GM19043 (cell line): ENCODE data around the gene H2AZ1.
A peak's percentile ranks its signal among the peaks of the same experiment; 100 is the strongest.
"Not testable (repeated sequence)": the region's sequence is repeated elsewhere in the genome, so short reads cannot be mapped to it uniquely, and the experiment has no call there.

Experiments used
- ATAC-seq: cut with Tn5 transposase; IDR thresholded peaks from one replicate; pipeline ENCODE4 v1.9.1; 2021; ENCODE audit warnings: low read depth; ENCODE audit not compliant: unreplicated experiment

Gene H2AZ1

DNA sequence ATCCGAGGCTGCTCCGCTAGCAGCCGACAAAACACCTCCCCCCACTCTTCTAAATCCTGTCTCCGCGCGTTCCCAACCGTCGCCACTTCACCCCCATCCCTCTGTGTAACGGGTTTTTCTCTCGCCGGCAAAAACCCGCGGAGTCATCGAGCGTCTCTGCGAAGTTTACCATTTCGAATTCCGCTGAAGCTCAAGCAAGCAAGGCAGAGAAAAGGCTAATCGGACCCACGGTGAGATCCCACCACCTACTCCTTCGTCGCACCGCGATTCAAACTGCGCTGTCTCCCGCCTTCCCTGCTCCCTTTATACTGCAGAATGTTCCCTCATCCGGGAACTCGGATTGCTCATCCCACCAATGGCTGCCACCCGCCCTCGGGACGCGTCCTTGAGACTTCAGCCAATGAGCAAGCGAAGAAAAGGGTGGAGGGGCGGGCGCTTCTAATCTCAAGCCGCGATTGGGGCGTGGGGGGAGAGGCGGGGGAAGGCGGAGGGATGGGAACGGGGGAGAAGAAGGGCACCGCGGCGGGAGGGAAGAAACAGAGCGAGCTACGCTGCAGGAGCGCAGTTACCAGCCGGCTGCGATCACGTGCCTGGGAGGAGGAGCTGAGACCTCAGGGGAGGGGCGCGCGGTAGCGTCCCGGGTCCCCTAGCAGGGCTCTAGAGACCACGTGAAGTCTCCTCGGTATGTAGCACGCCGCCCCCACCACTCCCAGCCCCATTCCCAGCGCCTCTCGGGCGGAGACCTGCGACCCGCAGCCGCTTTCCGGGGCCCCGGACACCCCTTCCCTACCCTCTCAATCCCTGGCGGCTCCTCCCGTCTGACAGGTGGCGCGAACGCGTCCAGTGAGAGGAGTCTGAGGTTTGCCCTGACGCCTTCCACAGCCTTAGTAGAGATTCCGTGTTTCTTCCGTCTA, at the start of gene H2AZ1:
H2AZ1 (minus strand) TSS at position 277 of the 914 bp plus-strand sequence; CDS start at position 172, 105 bp downstream.
- peak; percentile 51 for ATAC-seq

DNA sequence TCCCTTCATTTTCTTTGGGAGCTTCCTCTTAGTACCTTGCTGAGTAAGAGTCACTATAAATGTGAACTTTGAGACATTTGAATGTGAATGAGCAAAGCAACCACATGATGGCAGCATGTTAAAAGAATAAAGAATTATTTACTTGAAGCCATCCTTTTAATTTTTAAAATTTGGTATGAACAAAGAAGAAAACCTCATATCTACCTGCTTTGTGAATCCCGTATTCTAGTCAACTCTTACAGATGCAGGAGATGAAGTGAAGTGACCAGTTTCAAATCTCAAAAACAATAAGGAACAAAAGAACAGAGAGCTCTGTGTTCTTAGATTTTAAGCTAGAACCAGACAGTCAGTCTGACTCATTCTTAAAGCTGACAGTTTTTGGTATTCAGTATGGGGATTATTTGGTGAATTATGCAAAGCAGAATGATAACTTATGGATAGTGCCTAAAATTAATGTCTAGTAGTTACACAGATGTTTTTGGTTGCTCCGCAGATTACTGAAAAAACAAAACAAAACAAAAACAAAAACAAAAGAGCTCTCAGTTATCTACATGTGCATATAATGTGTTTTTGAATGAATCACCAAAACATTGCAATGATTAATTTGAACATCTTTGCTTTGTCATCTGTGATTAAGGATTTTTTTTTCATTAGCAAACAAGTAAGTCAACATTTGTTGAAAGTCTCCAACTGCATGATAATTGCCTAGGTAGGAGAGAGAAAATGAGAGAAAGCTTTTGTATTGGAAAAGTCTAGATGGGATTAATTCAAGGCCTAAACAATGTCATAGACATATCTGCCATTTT, 48.2 kb upstream of the H2AZ1 start:
- no peak for ATAC-seq

DNA sequence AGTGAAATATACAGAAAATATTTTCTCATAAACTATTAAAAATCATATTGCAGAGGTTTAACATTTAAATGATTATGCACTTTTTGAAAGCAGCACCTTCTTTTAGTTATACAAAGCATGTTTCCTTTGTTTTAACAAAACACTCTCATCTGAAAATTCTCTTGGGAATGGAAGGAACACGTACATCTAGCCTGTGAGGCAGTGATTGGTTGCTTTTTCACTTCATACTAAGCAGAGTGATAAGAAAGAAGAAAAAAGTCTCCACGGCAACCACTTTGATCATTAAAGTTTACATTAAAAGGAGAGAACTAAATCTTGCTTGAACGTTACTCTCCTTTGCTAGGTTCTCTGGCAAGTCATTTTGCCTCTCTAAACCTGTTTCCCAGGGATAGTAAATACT, 41.7 kb upstream of the H2AZ1 start:
- ATAC-seq, result no peak

DNA sequence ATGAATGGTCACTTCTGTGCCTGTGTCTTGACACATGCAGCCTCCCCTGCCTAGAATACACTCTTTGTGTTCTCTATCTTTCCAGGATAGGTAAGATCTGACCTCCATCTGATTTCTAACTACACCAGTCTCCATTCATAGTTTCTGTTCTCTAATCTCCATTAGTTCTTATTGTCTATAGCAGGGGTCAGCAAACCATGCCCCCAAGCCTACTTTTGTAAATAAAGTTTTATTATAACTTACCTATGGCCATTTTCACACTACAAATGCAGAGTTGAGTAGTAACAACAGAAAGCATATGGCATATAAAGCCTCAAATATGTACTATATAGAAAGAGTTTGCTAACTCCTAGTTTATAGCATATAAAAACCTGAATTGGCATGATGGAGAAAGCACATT, 37.6 kb upstream of the H2AZ1 start:
- no peak for ATAC-seq

DNA sequence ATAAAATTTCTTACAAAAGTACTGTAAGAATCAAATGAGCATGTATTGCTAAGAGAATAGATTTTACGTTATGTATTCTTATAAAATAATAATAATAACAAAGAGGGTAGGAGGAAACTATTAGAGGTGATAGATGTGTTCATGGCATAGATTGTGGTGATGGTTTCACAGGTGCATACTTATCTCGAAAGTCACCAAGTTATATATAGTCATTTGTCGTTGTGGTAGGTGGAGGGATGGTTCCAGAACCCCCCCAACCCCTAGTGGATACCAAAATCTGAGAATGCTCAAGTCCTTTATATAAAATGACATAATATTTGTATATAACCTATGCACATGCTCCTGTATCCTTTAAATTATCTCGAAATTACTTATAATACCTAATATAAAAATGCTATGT, 36.7 kb upstream of the H2AZ1 start:
- no peak for ATAC-seq

DNA sequence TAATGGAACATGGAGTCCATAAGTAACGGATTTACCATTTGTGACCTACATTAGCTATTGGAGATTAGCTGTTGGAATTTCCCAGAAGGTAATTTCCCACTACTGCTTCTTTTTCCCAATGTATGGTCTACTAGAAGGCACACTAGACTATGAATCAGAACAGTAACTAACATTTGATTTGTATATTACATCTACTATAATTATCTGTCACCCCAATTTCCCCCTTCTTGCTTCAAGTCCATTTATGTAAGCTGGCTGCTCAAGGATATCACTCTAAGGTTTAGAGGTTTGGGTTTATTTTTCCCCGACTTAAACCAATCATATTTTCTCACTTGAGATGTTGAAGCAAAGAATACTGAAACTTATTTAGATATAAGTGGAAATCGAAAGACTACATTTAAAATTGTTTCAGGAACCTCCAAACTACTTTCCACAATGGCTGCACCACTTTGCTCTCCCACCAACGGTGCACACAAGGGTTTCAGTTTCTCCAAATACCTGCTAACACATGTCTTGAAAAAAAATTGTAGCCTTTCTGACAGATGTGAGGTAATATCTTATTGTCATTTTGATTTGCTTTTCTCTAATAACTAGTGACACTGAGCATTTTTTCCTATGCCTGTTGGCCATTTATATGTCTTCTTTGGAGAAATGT, 33.3 kb upstream of the H2AZ1 start:
- no peak for ATAC-seq

DNA sequence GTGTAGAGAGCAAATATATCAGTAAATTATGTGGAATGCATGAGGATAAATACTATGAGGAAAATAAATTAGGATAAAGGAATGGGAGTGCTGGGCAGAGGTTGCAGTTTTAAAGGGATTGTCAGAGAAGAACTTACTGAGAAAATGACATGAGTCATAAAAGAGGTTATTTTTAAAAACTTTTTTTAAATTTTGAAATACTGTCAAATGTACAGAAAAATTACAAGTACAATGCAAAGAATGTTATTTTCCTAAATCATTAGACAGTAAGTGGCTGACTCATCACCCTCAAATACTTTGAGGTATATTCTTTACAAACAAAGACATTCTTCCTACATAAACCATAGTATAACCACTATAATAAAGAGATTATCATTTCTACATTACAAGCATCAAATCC, 29.8 kb upstream of the H2AZ1 start:
- ATAC-seq, result no peak

DNA sequence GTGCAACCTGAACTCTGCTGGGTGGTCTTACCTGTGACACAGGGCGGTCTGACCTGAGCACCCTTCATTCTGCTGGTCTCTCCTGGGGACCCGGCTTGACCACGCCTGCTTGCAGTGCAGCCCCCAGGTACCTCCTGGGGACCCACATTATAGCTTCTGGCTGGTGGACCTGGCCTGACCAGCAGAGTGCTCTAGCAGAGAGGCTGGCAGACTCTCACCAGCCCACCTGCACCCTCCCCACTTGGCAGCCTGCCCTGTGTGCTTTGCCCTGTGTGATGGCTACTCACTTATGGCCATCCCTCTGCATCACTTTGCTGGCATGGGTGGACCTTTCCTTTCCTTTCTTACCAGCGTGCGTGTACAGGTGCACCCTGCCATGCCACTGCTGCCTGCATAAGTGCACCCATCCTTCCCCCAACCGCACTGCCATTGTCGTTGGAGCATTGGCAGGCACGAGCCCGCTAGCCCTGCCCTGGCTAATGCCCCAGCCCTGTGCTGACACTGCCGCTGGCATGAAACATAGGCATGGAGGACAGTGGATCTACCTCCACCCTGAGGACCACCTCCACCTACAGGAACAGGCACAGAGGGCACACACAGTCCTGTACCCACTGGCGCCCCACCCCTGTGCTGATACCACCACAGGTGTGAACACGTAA, 21.5 kb upstream of the H2AZ1 start:
- no peak for ATAC-seq

DNA sequence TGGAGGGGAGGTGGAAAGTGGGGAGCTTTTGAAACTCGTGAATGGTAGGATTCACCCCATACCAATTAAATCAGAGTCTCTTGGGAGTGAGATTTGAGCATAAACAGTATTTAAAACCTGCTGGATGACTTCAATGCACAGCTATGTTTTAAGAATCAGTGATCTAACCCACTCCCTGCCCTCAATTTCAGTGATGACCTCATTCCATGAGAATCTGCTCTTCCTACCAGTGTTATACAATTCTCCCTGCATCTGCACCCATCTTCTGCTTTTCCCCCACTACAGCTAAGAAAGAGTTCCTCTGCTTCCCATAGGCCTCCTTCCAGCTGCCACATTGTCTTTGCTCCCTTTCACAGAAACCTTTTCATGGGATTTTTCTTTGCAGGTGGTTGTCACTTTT, 18.3 kb upstream of the H2AZ1 start:
- ATAC-seq, result no peak

DNA sequence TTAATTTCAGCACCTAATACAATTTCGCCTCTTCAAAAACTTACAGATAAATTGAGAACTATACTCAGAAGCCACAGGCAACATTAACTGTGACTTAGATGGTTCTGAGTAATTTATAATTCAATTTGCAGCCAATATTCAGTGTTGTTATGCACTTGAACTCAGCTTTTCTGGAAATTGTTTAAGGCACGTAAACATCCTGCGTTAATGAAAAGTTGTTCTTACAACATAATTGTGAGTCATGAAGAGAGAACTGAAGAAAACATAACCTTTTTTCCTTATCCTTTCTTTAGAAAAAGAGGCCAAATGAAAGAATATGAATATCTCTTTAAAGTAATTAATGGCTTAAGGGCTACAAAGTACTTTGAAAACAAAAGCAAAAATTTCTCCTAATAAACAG, 16.6 kb upstream of the H2AZ1 start:
- no peak for ATAC-seq

DNA sequence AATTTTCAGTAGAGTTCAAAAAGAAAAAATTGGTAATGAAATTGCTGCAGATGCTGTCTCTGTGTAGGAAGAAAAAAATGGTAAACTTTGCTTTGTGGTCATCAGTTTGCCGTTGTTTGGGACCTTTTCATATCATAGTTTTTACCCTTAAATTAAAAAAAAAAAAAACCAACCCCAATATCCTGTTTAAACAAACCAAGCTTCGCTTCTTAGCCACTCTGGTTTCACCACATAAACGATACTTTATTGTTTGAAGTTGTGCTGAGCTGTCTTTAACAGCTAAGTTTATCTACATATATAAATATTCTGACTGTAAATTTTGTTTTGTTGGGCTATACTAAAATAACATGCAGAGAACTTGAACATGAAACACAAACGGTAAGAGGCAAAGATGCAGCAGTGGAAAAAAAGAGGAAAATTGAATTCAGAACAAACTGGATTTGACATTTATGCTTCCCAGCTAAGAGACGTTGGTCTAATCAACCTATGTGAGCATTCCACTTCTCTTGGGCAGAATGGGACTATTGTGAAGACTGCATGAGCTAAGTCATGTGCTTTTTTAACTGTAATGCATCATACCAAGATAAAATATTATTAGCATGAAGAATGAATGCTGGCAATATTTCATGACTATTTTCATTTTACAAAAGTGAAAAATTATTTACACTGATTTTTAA, 15.7 kb upstream of the H2AZ1 start:
- ATAC-seq, result no peak

DNA sequence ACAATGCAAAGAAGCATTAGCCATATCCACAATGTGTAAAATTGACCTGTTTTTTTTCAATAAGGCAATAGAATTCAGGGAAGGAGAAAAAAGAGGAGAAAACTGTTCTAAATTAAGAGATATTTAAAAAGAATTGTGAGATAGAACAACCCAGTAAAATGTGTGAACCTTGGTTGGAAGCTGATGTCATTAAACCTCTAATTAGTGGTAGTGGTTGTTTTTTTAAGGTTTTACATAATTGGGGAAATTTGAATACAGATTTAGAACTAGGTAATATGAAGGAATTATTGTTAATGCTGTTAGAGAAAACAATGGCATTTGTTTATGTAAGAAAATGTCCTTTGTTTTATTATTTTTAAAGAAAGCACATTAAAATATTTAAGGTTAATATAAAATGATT, 15.1 kb upstream of the H2AZ1 start:
- ATAC-seq, result no peak

DNA sequence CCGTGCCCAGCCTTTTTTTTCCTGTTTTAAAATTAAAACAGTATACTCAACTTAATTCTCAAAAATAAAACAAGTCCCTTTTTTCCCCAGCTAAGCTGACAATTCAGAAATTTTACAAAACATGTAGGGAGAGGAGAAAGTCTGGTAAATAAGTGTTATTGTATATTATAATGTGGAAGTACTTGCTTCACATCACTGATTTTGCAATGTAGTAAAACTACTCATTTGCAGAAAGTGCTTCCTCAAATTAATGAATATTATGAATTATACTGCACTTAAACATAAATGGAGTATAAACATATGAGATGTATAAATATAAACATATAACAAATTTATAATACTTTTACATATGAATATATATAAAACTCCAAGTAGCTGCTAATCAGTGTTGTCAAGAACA, 11.6 kb upstream of the H2AZ1 start:
- ATAC-seq, result no peak

DNA sequence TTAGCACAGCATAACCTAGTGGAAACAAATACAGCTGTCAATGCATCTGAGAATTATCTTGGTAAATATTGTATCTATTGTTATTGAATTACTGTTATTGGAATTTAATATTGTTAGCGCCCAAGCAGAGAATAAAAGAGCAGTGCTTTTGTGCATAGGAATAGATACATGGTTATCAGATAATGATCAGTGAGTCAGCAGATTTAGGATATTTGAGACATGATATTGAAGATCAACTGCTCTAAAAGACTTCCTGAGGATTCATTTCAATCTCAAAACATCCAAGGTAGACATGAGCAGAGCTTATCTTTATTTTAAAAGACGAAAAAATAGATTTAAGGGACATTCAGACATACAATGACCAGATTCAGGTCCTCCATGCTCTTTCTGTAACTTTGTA, 10.6 kb upstream of the H2AZ1 start:
- ATAC-seq, result no peak

DNA sequence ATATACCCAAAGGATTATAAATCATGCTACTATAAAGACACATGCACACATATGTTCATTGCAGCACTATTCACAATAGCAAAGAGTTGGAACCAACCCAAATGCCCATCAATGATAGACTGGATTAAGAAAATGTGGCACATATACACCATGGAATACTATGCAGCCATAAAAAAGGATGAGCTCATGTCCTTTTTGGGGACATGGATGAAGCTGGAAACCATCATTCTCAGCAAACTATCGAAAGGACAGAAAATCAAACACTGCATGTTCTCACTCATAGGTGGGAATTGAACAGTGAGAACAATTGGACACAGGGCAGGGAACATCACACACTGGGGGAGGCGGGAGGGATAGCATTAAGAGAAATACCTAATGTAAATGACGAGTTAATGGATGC, 8.1 kb upstream of the H2AZ1 start:
- ATAC-seq, result not testable (repeated sequence)

DNA sequence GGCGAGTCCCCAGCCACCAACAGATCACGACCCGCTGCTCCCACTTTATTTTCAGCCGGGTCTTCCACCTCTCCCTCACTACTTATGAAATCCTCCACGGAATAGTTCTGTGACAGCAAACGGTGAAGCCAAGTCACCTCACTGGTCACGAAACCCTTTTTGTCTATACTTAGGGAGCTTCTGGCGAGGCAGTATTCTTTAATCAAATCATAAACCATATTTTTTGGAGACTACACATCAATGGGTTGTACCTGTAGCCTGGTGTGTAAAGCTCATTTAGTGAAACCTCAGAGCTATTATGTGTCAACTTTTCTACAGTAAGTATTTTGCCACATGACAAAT, 809 bp upstream of the H2AZ1 start:
- no peak for ATAC-seq

DNA sequence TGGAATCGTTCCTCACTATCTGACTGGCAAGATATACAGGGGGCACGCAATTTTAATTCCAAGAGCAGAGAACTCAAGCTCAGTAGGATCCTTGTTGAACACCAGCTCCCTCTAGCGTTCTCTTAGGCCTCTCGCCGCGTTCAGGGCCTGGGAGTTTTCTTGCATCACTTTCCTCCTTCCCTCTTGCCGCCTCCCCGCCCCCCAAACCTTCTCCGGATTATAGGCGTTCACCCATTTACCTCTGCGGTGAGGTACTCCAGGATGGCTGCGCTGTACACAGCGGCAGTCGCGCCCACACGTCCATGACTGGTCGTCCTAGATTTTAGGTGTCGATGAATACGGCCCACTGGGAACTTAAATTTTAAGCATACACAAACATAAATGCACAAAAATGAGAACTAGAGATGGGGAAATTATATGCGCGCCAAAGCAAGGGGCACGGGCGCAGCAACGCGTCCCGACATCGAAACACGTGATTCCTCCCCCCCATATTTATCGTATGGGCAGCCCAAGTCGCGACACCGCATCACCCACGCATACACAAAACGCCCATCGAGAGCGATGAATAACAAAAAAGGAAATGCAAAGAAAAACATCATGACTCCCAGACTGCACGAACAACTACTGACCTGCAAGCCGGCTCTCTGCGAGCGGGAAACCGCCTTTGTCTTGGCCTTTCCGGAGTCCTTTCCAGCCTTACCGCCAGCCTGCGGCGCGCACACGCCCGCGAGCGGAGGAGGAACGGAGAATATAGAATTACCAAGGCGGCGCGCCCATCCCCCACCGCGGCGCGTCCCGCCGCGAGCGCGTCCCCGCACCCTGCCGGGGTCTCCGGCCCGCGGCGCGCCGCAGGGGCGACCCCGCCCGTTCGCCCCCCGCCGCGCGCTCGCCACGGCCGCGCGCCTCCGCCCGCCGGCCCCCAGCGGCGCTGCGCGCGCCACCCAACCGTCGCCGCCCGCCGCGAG, 759 bp downstream of the H2AZ1 start:
- ATAC-seq, result peak; percentile 26

DNA sequence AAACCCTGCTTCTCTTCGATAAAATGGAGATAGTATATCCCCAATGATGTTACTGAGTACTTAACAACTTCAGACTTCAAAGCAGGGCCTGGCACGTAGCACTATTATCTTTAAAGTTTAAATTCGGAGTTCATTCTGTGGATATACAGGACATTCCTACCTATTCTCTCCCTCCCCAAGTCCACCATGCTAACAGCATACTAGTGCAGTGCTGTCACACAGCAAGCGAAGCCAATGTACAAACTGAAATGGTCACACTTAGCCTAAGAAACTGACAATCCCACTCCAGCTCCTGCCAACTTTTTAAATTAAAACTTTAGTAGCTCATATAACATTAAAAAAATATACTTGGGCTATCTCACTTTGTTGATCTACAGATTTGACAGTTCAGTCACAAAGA, 2.5 kb downstream of the H2AZ1 start:
- no peak for ATAC-seq

DNA sequence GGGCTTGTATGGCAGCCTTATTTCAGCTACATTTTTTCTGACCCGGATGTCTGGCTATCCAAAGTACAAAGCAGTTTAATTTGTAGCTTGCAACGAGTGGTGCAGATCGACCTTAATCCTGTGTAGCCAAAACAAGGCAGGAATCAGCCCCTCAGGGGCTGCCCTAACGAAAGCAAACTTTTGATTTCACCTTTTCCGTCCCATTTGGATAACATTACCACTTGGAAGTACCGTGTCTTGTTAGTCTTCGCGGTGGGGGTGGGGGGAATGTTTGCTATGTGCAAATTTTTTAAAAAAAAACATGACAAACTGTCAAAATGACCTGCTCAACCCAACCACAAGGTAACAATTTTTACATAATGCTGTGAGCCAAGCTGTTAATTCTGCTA, 2.9 kb downstream of the H2AZ1 start:
- no peak for ATAC-seq
